D721Med (cell line): Measurements from ENCODE around the gene ITCH.
"Not testable (repeated sequence)": the region's sequence is repeated elsewhere in the genome, so short reads cannot be mapped to it uniquely, and the experiment has no call there.

Experiments
- DNase-seq: peaks from one replicate; pipeline ENCODE4 v3.0.0; 2011; ENCODE audit warnings: low spot score; ENCODE audit not compliant: insufficient read length
- FAIRE-seq: peaks from 2 replicates; lab custom pipeline; 2011; peaks lifted over from hg19 to GRCh38; lab: Jason Lieb, UNC
- CTCF ChIP-seq: IDR thresholded peaks from 2 replicates; pipeline ENCODE4 v1.5.1; 2012; ENCODE audit warnings: mild to moderate bottlenecking, control low read depth; ENCODE audit not compliant: insufficient read depth; ENCODE audit errors: missing control alignments

The ITCH gene

GRCh38 chr20:34365765-34366213 lies 2.7 kb downstream of the ITCH start:
- no peak for TF ChIP-seq CTCF
- FAIRE-seq (no peak), DNase-seq (no peak)

- no peak for TF ChIP-seq CTCF
- FAIRE-seq: no peak
- DNase-seq: no peak
Measured at GRCh38 chr20:34367155-34367554, 4.1 kb downstream of the ITCH start.

GRCh38 chr20:34367911-34368310 lies 4.8 kb downstream of the ITCH start:
- DNase-seq: not testable (repeated sequence)

GRCh38 chr20:34368547-34368946 lies 5.5 kb downstream of the ITCH start:
- FAIRE-seq (no peak), DNase-seq (no peak)
- no peak for TF ChIP-seq CTCF

More at GRCh38 chr20:34367911-34368310, 4.8 kb downstream of the ITCH start:
- not testable (repeated sequence) for FAIRE-seq

- DNase-seq: no peak
- TF ChIP-seq CTCF: no peak
- FAIRE-seq: no peak
Measured at GRCh38 chr20:34369265-34369664, 6.2 kb downstream of the ITCH start.

- DNase-seq: no peak
- no peak for FAIRE-seq
Measured at GRCh38 chr20:34370062-34370461, 7.0 kb downstream of the ITCH start.

GRCh38 chr20:34373445-34373844 lies 10.4 kb downstream of the ITCH start:
- DNase-seq (no peak), FAIRE-seq (no peak)
- no peak for TF ChIP-seq CTCF

More at GRCh38 chr20:34370062-34370461, 7.0 kb downstream of the ITCH start:
- TF ChIP-seq CTCF: no peak
